ENCODE data around the gene RTL9.

- TF ChIP-seq, protein P1, sequence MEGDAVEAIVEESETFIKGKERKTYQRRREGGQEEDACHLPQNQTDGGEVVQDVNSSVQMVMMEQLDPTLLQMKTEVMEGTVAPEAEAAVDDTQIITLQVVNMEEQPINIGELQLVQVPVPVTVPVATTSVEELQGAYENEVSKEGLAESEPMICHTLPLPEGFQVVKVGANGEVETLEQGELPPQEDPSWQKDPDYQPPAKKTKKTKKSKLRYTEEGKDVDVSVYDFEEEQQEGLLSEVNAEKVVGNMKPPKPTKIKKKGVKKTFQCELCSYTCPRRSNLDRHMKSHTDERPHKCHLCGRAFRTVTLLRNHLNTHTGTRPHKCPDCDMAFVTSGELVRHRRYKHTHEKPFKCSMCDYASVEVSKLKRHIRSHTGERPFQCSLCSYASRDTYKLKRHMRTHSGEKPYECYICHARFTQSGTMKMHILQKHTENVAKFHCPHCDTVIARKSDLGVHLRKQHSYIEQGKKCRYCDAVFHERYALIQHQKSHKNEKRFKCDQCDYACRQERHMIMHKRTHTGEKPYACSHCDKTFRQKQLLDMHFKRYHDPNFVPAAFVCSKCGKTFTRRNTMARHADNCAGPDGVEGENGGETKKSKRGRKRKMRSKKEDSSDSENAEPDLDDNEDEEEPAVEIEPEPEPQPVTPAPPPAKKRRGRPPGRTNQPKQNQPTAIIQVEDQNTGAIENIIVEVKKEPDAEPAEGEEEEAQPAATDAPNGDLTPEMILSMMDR (conservative IDR thresholded peaks at IDR 0.05 in 1 of 2, IDR thresholded peaks at IDR 0.05 in 1 of 2; ENCODE audit: low read depth in 1 of 2, low read length in 2 of 2): no peak
- no peak for TF ChIP-seq EZH2 (IDR thresholded peaks at IDR 0.05; ENCODE audit: low read length, missing control alignments)
Observed at GRCh38 chrX:110402091-110402849, 43.6 kb downstream of the RTL9 start.
